Measurements from ENCODE around the gene PAPSS2. TPM values are rescaled to one million over a fixed set of nuclear protein-coding genes. Genes with fewer than 3 reads are reported as not detected.

The PAPSS2 gene
- total RNA-seq, 1 experiment from 2014 or later = 12.6 TPM

DNA sequence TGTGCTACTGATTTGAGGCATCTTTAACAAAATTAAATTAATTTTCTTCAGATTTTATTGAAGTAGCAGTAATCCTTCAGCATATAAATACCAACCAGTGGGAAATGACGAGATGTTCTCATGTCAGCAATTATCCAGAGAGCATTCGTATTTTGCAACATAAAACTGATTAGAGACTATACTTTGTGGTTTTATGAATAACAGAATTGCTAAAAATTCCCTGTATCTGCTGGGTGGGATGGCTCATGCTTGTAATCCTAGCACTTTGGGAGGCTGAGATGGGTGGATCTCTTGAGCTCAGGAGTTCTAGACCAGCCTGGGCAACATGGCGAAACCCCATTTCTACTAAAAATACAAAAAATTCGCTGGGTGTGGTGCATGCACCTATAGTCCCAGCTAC, 101.5 kb downstream of the PAPSS2 start:
- H3K27ac Mint-ChIP-seq (ENCODE audit: unreplicated experiment) = no peak overlapping the region
- no TSS peak for BruUV-seq (replicated peaks)
- no peaks in the 10 kb centered on the region for H3K36me3 Mint-ChIP-seq (ENCODE audit: insufficient read depth, unreplicated experiment)
- no peaks in the 10 kb centered on the region for H3K9me3 Mint-ChIP-seq (ENCODE audit: low read depth, unreplicated experiment)
- DNase-seq = no peak
- no peaks in the 10 kb centered on the region for H3K4me1 Mint-ChIP-seq (ENCODE audit: low read depth, unreplicated experiment)
- no peaks in the 10 kb centered on the region for H3K27me3 Mint-ChIP-seq (ENCODE audit: unreplicated experiment)
- TF ChIP-seq, protein P1, sequence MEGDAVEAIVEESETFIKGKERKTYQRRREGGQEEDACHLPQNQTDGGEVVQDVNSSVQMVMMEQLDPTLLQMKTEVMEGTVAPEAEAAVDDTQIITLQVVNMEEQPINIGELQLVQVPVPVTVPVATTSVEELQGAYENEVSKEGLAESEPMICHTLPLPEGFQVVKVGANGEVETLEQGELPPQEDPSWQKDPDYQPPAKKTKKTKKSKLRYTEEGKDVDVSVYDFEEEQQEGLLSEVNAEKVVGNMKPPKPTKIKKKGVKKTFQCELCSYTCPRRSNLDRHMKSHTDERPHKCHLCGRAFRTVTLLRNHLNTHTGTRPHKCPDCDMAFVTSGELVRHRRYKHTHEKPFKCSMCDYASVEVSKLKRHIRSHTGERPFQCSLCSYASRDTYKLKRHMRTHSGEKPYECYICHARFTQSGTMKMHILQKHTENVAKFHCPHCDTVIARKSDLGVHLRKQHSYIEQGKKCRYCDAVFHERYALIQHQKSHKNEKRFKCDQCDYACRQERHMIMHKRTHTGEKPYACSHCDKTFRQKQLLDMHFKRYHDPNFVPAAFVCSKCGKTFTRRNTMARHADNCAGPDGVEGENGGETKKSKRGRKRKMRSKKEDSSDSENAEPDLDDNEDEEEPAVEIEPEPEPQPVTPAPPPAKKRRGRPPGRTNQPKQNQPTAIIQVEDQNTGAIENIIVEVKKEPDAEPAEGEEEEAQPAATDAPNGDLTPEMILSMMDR (IDR thresholded peaks at IDR 0.05; ENCODE audit: unreplicated experiment) = no peak
- intact Hi-C loops (cut with micrococcal nuclease; ENCODE audit: unreplicated experiment) = no loop called here
- H3K4me3 Mint-ChIP-seq (ENCODE audit: low read depth, unreplicated experiment) = no peak overlapping the region
- CTCF ChIA-PET = interaction anchor here (1.2 kb wide), 1 partner anchor 303 kb away, joined by 3 read pairs; no protein-coding TSS in a partner anchor

DNA sequence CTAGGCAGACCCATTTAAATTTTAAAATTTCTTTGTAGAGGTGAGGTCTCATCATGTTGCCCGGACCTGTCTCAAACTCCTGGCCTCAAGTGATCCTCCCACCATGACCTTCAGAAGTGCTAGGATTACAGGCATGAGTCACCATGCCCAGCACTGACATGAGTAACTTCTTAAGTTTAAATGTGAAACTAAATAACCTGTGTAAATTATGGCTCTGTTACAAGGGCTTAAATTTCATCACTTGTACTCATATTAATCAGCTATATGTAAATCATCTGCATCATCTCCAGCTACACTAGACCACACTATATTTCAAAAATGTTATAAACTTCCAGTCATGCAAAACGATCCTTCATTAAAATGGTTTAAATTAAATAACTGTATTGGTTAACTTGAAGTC, 102.2 kb downstream of the PAPSS2 start:
- CTCF ChIA-PET = no interaction called here
- Mint-ChIP-seq H3K27me3 (ENCODE audit: unreplicated experiment) (no peaks in the 10 kb centered on the region), H3K4me1 (ENCODE audit: low read depth, unreplicated experiment) (no peaks in the 10 kb centered on the region), H3K36me3 (ENCODE audit: insufficient read depth, unreplicated experiment) (peaks cover 2% of the 10 kb centered on the region), H3K4me3 (ENCODE audit: low read depth, unreplicated experiment) (no peak overlapping the region), H3K9me3 (ENCODE audit: low read depth, unreplicated experiment) (no peaks in the 10 kb centered on the region), H3K27ac (ENCODE audit: unreplicated experiment) (no peak overlapping the region)
- TF ChIP-seq, protein P1 (IDR thresholded peaks at IDR 0.05; ENCODE audit: unreplicated experiment) = no peak
- no TSS peak for BruUV-seq (replicated peaks)
- intact Hi-C loops (cut with micrococcal nuclease; ENCODE audit: unreplicated experiment) = no loop called here
- peak; percentile 7 for DNase-seq

GRCh38 chr10:87763086-87763861, 103.6 kb downstream of the PAPSS2 start:
- Mint-ChIP-seq H3K9me3 (ENCODE audit: low read depth, unreplicated experiment) (no peaks in the 10 kb centered on the region), H3K27me3 (ENCODE audit: unreplicated experiment) (no peaks in the 10 kb centered on the region), H3K36me3 (ENCODE audit: insufficient read depth, unreplicated experiment) (peaks cover 7% of the 10 kb centered on the region), H3K4me1 (ENCODE audit: low read depth, unreplicated experiment) (no peaks in the 10 kb centered on the region), H3K4me3 (ENCODE audit: low read depth, unreplicated experiment) (no peak overlapping the region), H3K27ac (ENCODE audit: unreplicated experiment) (no peak overlapping the region)
- TF ChIP-seq, protein P1 (IDR thresholded peaks at IDR 0.05; ENCODE audit: unreplicated experiment) = no peak
- no TSS peak for BruUV-seq (replicated peaks)
- intact Hi-C loops (cut with micrococcal nuclease; ENCODE audit: unreplicated experiment) = no loop called here
- CTCF ChIA-PET = no interaction called here
- no peak for DNase-seq

- H3K27me3 Mint-ChIP-seq (ENCODE audit: unreplicated experiment) = no peaks in the 10 kb centered on the region
- BruUV-seq (replicated peaks) = no TSS peak
- CTCF ChIA-PET = no interaction called here
- H3K4me3 Mint-ChIP-seq (ENCODE audit: low read depth, unreplicated experiment) = no peak overlapping the region
- no peak for DNase-seq
- intact Hi-C loops (cut with micrococcal nuclease; ENCODE audit: unreplicated experiment) = no loop called here
- H3K4me1 Mint-ChIP-seq (ENCODE audit: low read depth, unreplicated experiment) = no peaks in the 10 kb centered on the region
- TF ChIP-seq, protein P1 (IDR thresholded peaks at IDR 0.05; ENCODE audit: unreplicated experiment) = no peak
- H3K9me3 Mint-ChIP-seq (ENCODE audit: low read depth, unreplicated experiment) = no peaks in the 10 kb centered on the region
- H3K36me3 Mint-ChIP-seq (ENCODE audit: insufficient read depth, unreplicated experiment) = peaks cover 7% of the 10 kb centered on the region
- H3K27ac Mint-ChIP-seq (ENCODE audit: unreplicated experiment) = no peak overlapping the region
These were observed 104.6 kb downstream of the PAPSS2 start for GRCh38 chr10:87764072-87764934.
